Lower leg skin (tissue), 4 donors: ENCODE data around the gene TBC1D12. TPM values are rescaled to one million over a fixed set of nuclear protein-coding genes. Genes with fewer than 3 reads are reported as not detected.

Experiments
- DNase-seq, 2 donors: peaks; one replicate each; pipeline ENCODE4 v3.0.0-alpha.2; 2019; ENCODE audit warnings: low spot score in 2 of 2
- H3K4me3 ChIP-seq: fragments of 200-600 bp; sonication (generic); 2 replicates; pipeline ENCODE4 v1.5.1; 2017; ENCODE audit warnings: mild to moderate bottlenecking, low read depth; ENCODE audit not compliant: poor library complexity, severe bottlenecking
- CTCF ChIP-seq, 3 donors: fragments of 450-650 bp; IDR thresholded peaks; one replicate each; pipeline ENCODE4 v1.5.1; 2016; ENCODE audit warnings: antibody characterized with exemption in 3 of 3, mild to moderate bottlenecking in 3 of 3, moderate library complexity in 2 of 3
- POLR2A ChIP-seq, 2 donors: fragments of 450-650 bp; IDR thresholded peaks; one replicate each; pipeline ENCODE4 v1.6.1; 2016 to 2017; ENCODE audit warnings: antibody characterized with exemption in 2 of 2, mild to moderate bottlenecking in 1 of 2, moderate library complexity in 1 of 2
- WGBS, 2 donors: methylation state at CpG; one replicate each; pipeline ENCODE4 v1.1.5; 2018; 5-methylcytosine and 5-hydroxymethylcytosine counted together
- intact Hi-C: fragments of 100-400 bp; cut with DNase I; formaldehyde crosslinking; loops from one replicate; pipeline ENCODE4 v1.15.0; 2023; ENCODE audit warnings: low total_unique reads
- total RNA-seq, 4 donors: library from RNA; depleted of rRNA; stranded (reverse); fragments of >200 nt; gene quantifications; one replicate each; pipeline ENCODE4 v1.1.0, GENCODE V29; 2016

Gene TBC1D12
- total RNA-seq, 4 donors from 2014 or later, result 16.3 to 19.1 (median 18.1) TPM

- intact Hi-C loops, result no loop called here
- no peak for DNase-seq
- TF ChIP-seq POLR2A (IDR thresholded peaks at IDR 0.05), result no peak
- TF ChIP-seq CTCF (IDR thresholded peaks at IDR 0.05), result no peak
- no peak overlapping the region for H3K4me3 ChIP-seq
- 59 to 62% methylated on average over 4 of the region's 4 CpGs for WGBS, 2 donors
Observed at GRCh38 chr10:94361171-94361794, 41.1 kb upstream of the TBC1D12 start.

- intact Hi-C loops, result no loop called here
- 0 to 1% methylated on average over 33 to 54 of the region's 55 CpGs for WGBS, 2 donors
Observed at GRCh38 chr10:94362360-94363250, 39.7 kb upstream of the TBC1D12 start, which contains the start of gene NOC3L. TSS of gene NOC3L (minus strand) at chr10:94362939. CDS start at chr10:94362838, 101 bp downstream.

GRCh38 chr10:94363251-94363565 lies 39.1 kb upstream of the TBC1D12 start:
- intact Hi-C loops, result no loop called here

More at GRCh38 chr10:94362360-94363250, 39.7 kb upstream of the TBC1D12 start, which contains the start of gene NOC3L:
- peak within 1 kb of the TSS; percentile 66 for H3K4me3 ChIP-seq
- TF ChIP-seq CTCF (IDR thresholded peaks at IDR 0.05) (peak in 1 of 3 donors; percentile 67), POLR2A (IDR thresholded peaks at IDR 0.05) (no peak)
- peak; percentile 94 to 99 for DNase-seq

GRCh38 chr10:94364482-94364881 lies 37.9 kb upstream of the TBC1D12 start:
- no peak for TF ChIP-seq POLR2A (IDR thresholded peaks at IDR 0.05)
- no peak for TF ChIP-seq CTCF (IDR thresholded peaks at IDR 0.05)
- intact Hi-C loops, result no loop called here
- WGBS, 2 donors, result 61 to 63% methylated on average over 1 of the region's 1 CpG
- DNase-seq, result no peak
- no peak overlapping the region for H3K4me3 ChIP-seq

More at GRCh38 chr10:94363251-94363565, 39.1 kb upstream of the TBC1D12 start:
- no peak for DNase-seq
- TF ChIP-seq POLR2A (IDR thresholded peaks at IDR 0.05), result no peak
- TF ChIP-seq CTCF (IDR thresholded peaks at IDR 0.05), result no peak
- H3K4me3 ChIP-seq, result no peak overlapping the region
- WGBS, 2 donors, result 43 to 46% methylated on average over 8 of the region's 8 CpGs

GRCh38 chr10:94366382-94366781 lies 36.0 kb upstream of the TBC1D12 start:
- no peak overlapping the region for H3K4me3 ChIP-seq
- WGBS, 2 donors, result 87 to 97% methylated on average over 3 of the region's 3 CpGs
- intact Hi-C loops, result no loop called here
- no peak for DNase-seq
- no peak for TF ChIP-seq CTCF (IDR thresholded peaks at IDR 0.05)
- TF ChIP-seq POLR2A (IDR thresholded peaks at IDR 0.05), result no peak
